ENCODE results near the gene CDRT15.

Gene CDRT15

GRCh38 chr17:14225254-14225980, 11.2 kb downstream of the CDRT15 start:
- H3K4me3 ChIP-seq (ENCODE audit: low read length) = no peak overlapping the region
- no peak for TF ChIP-seq CTCF (IDR thresholded peaks at IDR 0.05; ENCODE audit: insufficient read depth, low read depth, low read length, missing control alignments)
- no peak for DNase-seq (ENCODE audit: low read depth)

- no peak for TF ChIP-seq CTCF (IDR thresholded peaks at IDR 0.05; ENCODE audit: insufficient read depth, low read depth, low read length, missing control alignments)
- H3K4me3 ChIP-seq (ENCODE audit: low read length) = no peak overlapping the region
- DNase-seq (ENCODE audit: low read depth) = peak; percentile 8
Measured at GRCh38 chr17:14222611-14223010, 14.1 kb downstream of the CDRT15 start.

GRCh38 chr17:14214271-14214670, 22.4 kb downstream of the CDRT15 start:
- TF ChIP-seq CTCF (IDR thresholded peaks at IDR 0.05; ENCODE audit: insufficient read depth, low read depth, low read length, missing control alignments) = no peak
- no peak overlapping the region for H3K4me3 ChIP-seq (ENCODE audit: low read length)
- peak; percentile 13 for DNase-seq (ENCODE audit: low read depth)

GRCh38 chr17:14212401-14212800, 24.3 kb downstream of the CDRT15 start:
- DNase-seq (ENCODE audit: low read depth) = no peak

GRCh38 chr17:14211801-14212200, 24.9 kb downstream of the CDRT15 start:
- DNase-seq (ENCODE audit: low read depth) = no peak
- no peak overlapping the region for H3K4me3 ChIP-seq (ENCODE audit: low read length)
- TF ChIP-seq CTCF (IDR thresholded peaks at IDR 0.05; ENCODE audit: insufficient read depth, low read depth, low read length, missing control alignments) = peak; percentile 36

More at GRCh38 chr17:14212401-14212800, 24.3 kb downstream of the CDRT15 start:
- TF ChIP-seq CTCF (IDR thresholded peaks at IDR 0.05; ENCODE audit: insufficient read depth, low read depth, low read length, missing control alignments) = no peak
- H3K4me3 ChIP-seq (ENCODE audit: low read length) = no peak overlapping the region

GRCh38 chr17:14211246-14211645, 25.4 kb downstream of the CDRT15 start:
- DNase-seq (ENCODE audit: low read depth) = no peak
- TF ChIP-seq CTCF (IDR thresholded peaks at IDR 0.05; ENCODE audit: insufficient read depth, low read depth, low read length, missing control alignments) = no peak

GRCh38 chr17:14209215-14209614, 27.4 kb downstream of the CDRT15 start:
- no peak overlapping the region for H3K4me3 ChIP-seq (ENCODE audit: low read length)
- TF ChIP-seq CTCF (IDR thresholded peaks at IDR 0.05; ENCODE audit: insufficient read depth, low read depth, low read length, missing control alignments) = no peak
- no peak for DNase-seq (ENCODE audit: low read depth)

More at GRCh38 chr17:14211246-14211645, 25.4 kb downstream of the CDRT15 start:
- H3K4me3 ChIP-seq (ENCODE audit: low read length) = no peak overlapping the region

All from epithelial cell of esophagus (primary cell).